GM23338 (cell line): ENCODE results near the gene TMEM271. TPM values are rescaled to one million over a fixed set of nuclear protein-coding genes. Genes with fewer than 3 reads are reported as not detected.

Experiments used
- ATAC-seq: fragments of 200-7000 bp; cut with Tn5 transposase; 3 replicates; pipeline ENCODE4 v1.9.1; 2020
- DNase-seq: peaks from one replicate; pipeline ENCODE4 v3.0.0-alpha.2; 2015; ENCODE audit warnings: low spot score
- H2AFZ ChIP-seq: fragments of 200-600 bp; sonication (generic); 2 replicates; pipeline ENCODE4 v1.8.0; 2016; ENCODE audit warnings: antibody characterized with exemption, mild to moderate bottlenecking, moderate library complexity
- H3F3A ChIP-seq: fragments of 200-600 bp; sonication (generic); replicated peaks from 2 replicates; pipeline ENCODE4 v1.8.0; 2017; ENCODE audit warnings: antibody characterized with exemption, mixed run types, low read depth
- H3K27ac ChIP-seq: fragments of 200-600 bp; sonication (generic); 2 replicates; pipeline ENCODE4 v1.6.1; 2016; ENCODE audit warnings: low read depth
- H3K27me3 ChIP-seq: fragments of 200-600 bp; sonication (generic); 2 replicates; pipeline ENCODE4 v1.8.0; 2016; ENCODE audit warnings: mild to moderate bottlenecking, mixed run types, moderate library complexity; ENCODE audit not compliant: insufficient read depth
- H3K36me3 ChIP-seq: fragments of 200-600 bp; sonication (generic); 2 replicates; pipeline ENCODE4 v1.8.0; 2016; ENCODE audit warnings: mild to moderate bottlenecking; ENCODE audit not compliant: insufficient read depth
- H3K4me1 ChIP-seq: fragments of 200-600 bp; sonication (generic); 2 replicates; pipeline ENCODE4 v1.8.0; 2016; ENCODE audit warnings: mild to moderate bottlenecking, moderate library complexity; ENCODE audit not compliant: insufficient read depth
- H3K4me2 ChIP-seq: fragments of 200-600 bp; sonication (generic); 2 replicates; pipeline ENCODE4 v1.7.1; 2017; ENCODE audit warnings: mixed run types
- H3K4me3 ChIP-seq: fragments of 200-600 bp; sonication (generic); 2 replicates; pipeline ENCODE4 v1.6.1; 2016; ENCODE audit warnings: mixed run types
- H3K79me2 ChIP-seq: fragments of 200-600 bp; sonication (generic); replicated peaks from 2 replicates; pipeline ENCODE4 v1.8.0; 2017; ENCODE audit warnings: mild to moderate bottlenecking; ENCODE audit not compliant: insufficient read depth
- H3K9me2 ChIP-seq: fragments of 200-600 bp; sonication (generic); 2 replicates; pipeline ENCODE4 v1.8.0; 2017; ENCODE audit not compliant: insufficient read depth
- H4K20me1 ChIP-seq: fragments of 200-600 bp; sonication (generic); replicated peaks from 2 replicates; pipeline ENCODE4 v1.8.0; 2017; ENCODE audit warnings: mild to moderate bottlenecking; ENCODE audit not compliant: insufficient read depth
- H3K27ac Mint-ChIP-seq: 2 replicates; pipeline ENCODE4 v1.8.0; 2020; ENCODE audit warnings: inconsistent platforms, mild to moderate bottlenecking, moderate library complexity, mixed read lengths
- H3K27me3 Mint-ChIP-seq: 3 replicates; pipeline ENCODE4 v1.8.0; 2022; ENCODE audit warnings: low read depth, mild to moderate bottlenecking, moderate library complexity, mixed read lengths, inconsistent platforms; ENCODE audit not compliant: insufficient read depth, poor library complexity
- H3K36me3 Mint-ChIP-seq: 3 replicates; pipeline ENCODE4 v1.8.0; 2021; ENCODE audit warnings: low read depth, mild to moderate bottlenecking, inconsistent platforms, moderate library complexity, mixed read lengths
- H3K4me1 Mint-ChIP-seq: 3 replicates; pipeline ENCODE4 v1.8.0; 2020; ENCODE audit warnings: mild to moderate bottlenecking, inconsistent platforms, mixed read lengths
- H3K4me3 Mint-ChIP-seq: 3 replicates; pipeline ENCODE4 v1.8.0; 2021; ENCODE audit warnings: moderate library complexity, mild to moderate bottlenecking, inconsistent platforms, mixed read lengths
- H3K9me3 Mint-ChIP-seq: 3 replicates; pipeline ENCODE4 v1.8.0; 2020; ENCODE audit warnings: moderate library complexity, mild to moderate bottlenecking, inconsistent platforms, mixed read lengths
- CREB1 ChIP-seq: fragments of 250-450 bp; sonication (Bioruptor Pico); IDR thresholded peaks from 2 replicates; pipeline ENCODE4 v1.5.0; 2020; ENCODE audit warnings: low read depth, mild to moderate bottlenecking, moderate library complexity
- ETS1 ChIP-seq: IDR thresholded peaks from 2 replicates; pipeline ENCODE4 v1.6.1; 2016; ENCODE audit warnings: antibody characterized with exemption
- EZH2 ChIP-seq: fragments of 200-600 bp; sonication (generic); IDR thresholded peaks from one replicate; pipeline ENCODE4 v1.8.0; 2017; ENCODE audit warnings: antibody characterized with exemption, mild to moderate bottlenecking, low read depth; ENCODE audit not compliant: unreplicated experiment
- EZH2phosphoT487 ChIP-seq: fragments of 200-600 bp; sonication (generic); IDR thresholded peaks from one replicate; pipeline ENCODE4 v1.8.1; 2018; ENCODE audit warnings: antibody characterized with exemption; ENCODE audit not compliant: unreplicated experiment
- JUNB ChIP-seq: IDR thresholded peaks from one replicate; pipeline ENCODE4 v1.6.1; 2016; ENCODE audit warnings: antibody characterized with exemption; ENCODE audit not compliant: unreplicated experiment
- NANOG ChIP-seq: IDR thresholded peaks from 2 replicates; pipeline ENCODE4 v1.6.1; 2016; ENCODE audit warnings: antibody characterized with exemption, borderline replicate concordance
- POLR2AphosphoS5 ChIP-seq: IDR thresholded peaks from 2 replicates; pipeline ENCODE4 v1.6.1; 2016; ENCODE audit warnings: antibody characterized with exemption, low read depth
- REST ChIP-seq: IDR thresholded peaks from one replicate; pipeline ENCODE4 v1.6.1; 2018; ENCODE audit warnings: antibody characterized with exemption; ENCODE audit not compliant: unreplicated experiment
- STAT1 ChIP-seq: IDR thresholded peaks from one replicate; pipeline ENCODE4 v1.6.1; 2016; ENCODE audit warnings: antibody characterized with exemption; ENCODE audit not compliant: unreplicated experiment
- ZNF114 ChIP-seq: fragments of 250-450 bp; sonication (Bioruptor Pico); IDR thresholded peaks from 2 replicates; pipeline ENCODE4 v1.5.0; 2020; ENCODE audit warnings: mild to moderate bottlenecking, moderate library complexity
- ZNF331 ChIP-seq: fragments of 250-450 bp; sonication (Bioruptor Pico); IDR thresholded peaks from 2 replicates; pipeline ENCODE4 v1.5.0; 2020; ENCODE audit warnings: low read depth, mild to moderate bottlenecking, moderate library complexity
- polyA plus RNA-seq: library from polyadenylated mRNA; unstranded; fragments of >200 nt; fragmentation: Nextera tagmentation; extraction: Ambion mirVana; gene quantifications from 2 replicates; pipeline ENCODE4 v1.2.1, GENCODE V29; 2016
- total RNA-seq: library from RNA; depleted of rRNA; stranded (reverse); fragments of >200 nt; shearing (Covaris generic); gene quantifications from 2 replicates; pipeline ENCODE4 v1.2.3, GENCODE V29; 2014
- TF ChIP-seq, protein P1 (sequence below), 2 experiments: fragments of 200-600 bp in 1 of 2; sonication (generic) in 1 of 2; conservative IDR thresholded peaks; 2 replicates each; pipeline versions ENCODE4 v1.5.1 to v1.6.1; 2016 to 2017; ENCODE audit warnings: antibody characterized with exemption in 2 of 2, low read depth in 2 of 2, mild to moderate bottlenecking in 2 of 2, moderate library complexity in 1 of 2
- TF ChIP-seq, protein P2 (sequence below): fragments of 250-450 bp; sonication (Bioruptor Pico); IDR thresholded peaks from 2 replicates; pipeline ENCODE4 v1.5.0; 2020; ENCODE audit warnings: mild to moderate bottlenecking, moderate library complexity

The TMEM271 gene
- total and polyA plus RNA-seq, 2 experiments from 2014 or later: 0.11 TPM; not detected in 1

- no peaks in the 10 kb centered on the region for H3F3A ChIP-seq
- no peak overlapping the region for H3K4me2 ChIP-seq
- no peaks in the 10 kb centered on the region for H3K9me2 ChIP-seq
- H3K4me3 ChIP-seq: no peak overlapping the region
- peaks cover 7% of the 10 kb centered on the region; the same call in 2 of the 3 replicates for H3K36me3 Mint-ChIP-seq
- TF ChIP-seq CREB1 (CRISPR knock-in tag): no peak
- TF ChIP-seq ETS1: no peak
- no peak for TF ChIP-seq ZNF114 (CRISPR knock-in tag)
- no peak for TF ChIP-seq JUNB
- TF ChIP-seq, protein P1, sequence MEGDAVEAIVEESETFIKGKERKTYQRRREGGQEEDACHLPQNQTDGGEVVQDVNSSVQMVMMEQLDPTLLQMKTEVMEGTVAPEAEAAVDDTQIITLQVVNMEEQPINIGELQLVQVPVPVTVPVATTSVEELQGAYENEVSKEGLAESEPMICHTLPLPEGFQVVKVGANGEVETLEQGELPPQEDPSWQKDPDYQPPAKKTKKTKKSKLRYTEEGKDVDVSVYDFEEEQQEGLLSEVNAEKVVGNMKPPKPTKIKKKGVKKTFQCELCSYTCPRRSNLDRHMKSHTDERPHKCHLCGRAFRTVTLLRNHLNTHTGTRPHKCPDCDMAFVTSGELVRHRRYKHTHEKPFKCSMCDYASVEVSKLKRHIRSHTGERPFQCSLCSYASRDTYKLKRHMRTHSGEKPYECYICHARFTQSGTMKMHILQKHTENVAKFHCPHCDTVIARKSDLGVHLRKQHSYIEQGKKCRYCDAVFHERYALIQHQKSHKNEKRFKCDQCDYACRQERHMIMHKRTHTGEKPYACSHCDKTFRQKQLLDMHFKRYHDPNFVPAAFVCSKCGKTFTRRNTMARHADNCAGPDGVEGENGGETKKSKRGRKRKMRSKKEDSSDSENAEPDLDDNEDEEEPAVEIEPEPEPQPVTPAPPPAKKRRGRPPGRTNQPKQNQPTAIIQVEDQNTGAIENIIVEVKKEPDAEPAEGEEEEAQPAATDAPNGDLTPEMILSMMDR (conservative IDR thresholded peaks at IDR 0.05; ENCODE audit: low read depth in 2 of 2): no peak
- TF ChIP-seq REST: no peak
- no peak for TF ChIP-seq STAT1
- no peak for TF ChIP-seq POLR2AphosphoS5
- no peak for TF ChIP-seq ZNF331 (CRISPR knock-in tag)
- TF ChIP-seq NANOG: no peak
- TF ChIP-seq, protein P2, sequence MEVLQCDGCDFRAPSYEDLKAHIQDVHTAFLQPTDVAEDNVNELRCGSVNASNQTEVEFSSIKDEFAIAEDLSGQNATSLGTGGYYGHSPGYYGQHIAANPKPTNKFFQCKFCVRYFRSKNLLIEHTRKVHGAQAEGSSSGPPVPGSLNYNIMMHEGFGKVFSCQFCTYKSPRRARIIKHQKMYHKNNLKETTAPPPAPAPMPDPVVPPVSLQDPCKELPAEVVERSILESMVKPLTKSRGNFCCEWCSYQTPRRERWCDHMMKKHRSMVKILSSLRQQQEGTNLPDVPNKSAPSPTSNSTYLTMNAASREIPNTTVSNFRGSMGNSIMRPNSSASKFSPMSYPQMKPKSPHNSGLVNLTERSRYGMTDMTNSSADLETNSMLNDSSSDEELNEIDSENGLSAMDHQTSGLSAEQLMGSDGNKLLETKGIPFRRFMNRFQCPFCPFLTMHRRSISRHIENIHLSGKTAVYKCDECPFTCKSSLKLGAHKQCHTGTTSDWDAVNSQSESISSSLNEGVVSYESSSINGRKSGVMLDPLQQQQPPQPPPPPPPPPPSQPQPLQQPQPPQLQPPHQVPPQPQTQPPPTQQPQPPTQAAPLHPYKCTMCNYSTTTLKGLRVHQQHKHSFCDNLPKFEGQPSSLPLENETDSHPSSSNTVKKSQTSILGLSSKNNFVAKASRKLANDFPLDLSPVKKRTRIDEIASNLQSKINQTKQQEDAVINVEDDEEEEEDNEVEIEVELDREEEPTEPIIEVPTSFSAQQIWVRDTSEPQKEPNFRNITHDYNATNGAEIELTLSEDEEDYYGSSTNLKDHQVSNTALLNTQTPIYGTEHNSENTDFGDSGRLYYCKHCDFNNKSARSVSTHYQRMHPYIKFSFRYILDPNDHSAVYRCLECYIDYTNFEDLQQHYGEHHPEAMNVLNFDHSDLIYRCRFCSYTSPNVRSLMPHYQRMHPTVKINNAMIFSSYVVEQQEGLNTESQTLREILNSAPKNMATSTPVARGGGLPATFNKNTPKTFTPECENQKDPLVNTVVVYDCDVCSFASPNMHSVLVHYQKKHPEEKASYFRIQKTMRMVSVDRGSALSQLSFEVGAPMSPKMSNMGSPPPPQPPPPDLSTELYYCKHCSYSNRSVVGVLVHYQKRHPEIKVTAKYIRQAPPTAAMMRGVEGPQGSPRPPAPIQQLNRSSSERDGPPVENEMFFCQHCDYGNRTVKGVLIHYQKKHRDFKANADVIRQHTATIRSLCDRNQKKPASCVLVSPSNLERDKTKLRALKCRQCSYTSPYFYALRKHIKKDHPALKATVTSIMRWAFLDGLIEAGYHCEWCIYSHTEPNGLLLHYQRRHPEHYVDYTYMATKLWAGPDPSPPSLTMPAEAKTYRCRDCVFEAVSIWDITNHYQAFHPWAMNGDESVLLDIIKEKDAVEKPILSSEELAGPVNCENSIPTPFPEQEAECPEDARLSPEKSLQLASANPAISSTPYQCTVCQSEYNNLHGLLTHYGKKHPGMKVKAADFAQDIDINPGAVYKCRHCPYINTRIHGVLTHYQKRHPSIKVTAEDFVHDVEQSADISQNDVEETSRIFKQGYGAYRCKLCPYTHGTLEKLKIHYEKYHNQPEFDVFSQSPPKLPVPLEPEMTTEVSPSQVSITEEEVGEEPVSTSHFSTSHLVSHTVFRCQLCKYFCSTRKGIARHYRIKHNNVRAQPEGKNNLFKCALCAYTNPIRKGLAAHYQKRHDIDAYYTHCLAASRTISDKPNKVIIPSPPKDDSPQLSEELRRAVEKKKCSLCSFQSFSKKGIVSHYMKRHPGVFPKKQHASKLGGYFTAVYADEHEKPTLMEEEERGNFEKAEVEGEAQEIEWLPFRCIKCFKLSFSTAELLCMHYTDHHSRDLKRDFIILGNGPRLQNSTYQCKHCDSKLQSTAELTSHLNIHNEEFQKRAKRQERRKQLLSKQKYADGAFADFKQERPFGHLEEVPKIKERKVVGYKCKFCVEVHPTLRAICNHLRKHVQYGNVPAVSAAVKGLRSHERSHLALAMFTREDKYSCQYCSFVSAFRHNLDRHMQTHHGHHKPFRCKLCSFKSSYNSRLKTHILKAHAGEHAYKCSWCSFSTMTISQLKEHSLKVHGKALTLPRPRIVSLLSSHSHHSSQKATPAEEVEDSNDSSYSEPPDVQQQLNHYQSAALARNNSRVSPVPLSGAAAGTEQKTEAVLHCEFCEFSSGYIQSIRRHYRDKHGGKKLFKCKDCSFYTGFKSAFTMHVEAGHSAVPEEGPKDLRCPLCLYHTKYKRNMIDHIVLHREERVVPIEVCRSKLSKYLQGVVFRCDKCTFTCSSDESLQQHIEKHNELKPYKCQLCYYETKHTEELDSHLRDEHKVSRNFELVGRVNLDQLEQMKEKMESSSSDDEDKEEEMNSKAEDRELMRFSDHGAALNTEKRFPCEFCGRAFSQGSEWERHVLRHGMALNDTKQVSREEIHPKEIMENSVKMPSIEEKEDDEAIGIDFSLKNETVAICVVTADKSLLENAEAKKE (CRISPR knock-in tag): no peak
- no peak for TF ChIP-seq EZH2
- TF ChIP-seq EZH2phosphoT487: no peak
- peaks cover 41% of the 10 kb centered on the region for H3K9me3 Mint-ChIP-seq
- peaks cover 23% of the 10 kb centered on the region for H3K27me3 Mint-ChIP-seq
- no peak overlapping the region for H3K27ac Mint-ChIP-seq
- H3K27ac ChIP-seq: no peak overlapping the region
- no peaks in the 10 kb centered on the region for H3K4me1 ChIP-seq
- H3K4me1 Mint-ChIP-seq: no peaks in the 10 kb centered on the region; the same call in 2 of the 3 replicates
- no peaks in the 10 kb centered on the region for H4K20me1 ChIP-seq
- no peak for DNase-seq
- no peaks in the 10 kb centered on the region for H3K36me3 ChIP-seq
- peaks cover 24% of the 10 kb centered on the region for H3K27me3 ChIP-seq
- no peak for ATAC-seq
- H2AFZ ChIP-seq: no peak overlapping the region
- H3K4me3 Mint-ChIP-seq: no peak overlapping the region
- no peaks in the 10 kb centered on the region for H3K79me2 ChIP-seq
Observed at GRCh38 chr4:567457-568350, 8.4 kb downstream of the TMEM271 start.
